Right lobe of liver (tissue), 4 donors: ENCODE results near the gene GIMD1.

Source experiments
- CTCF ChIP-seq, 4 donors: fragments of 200-600 bp in 3 of 4; fragments of 450-650 bp in 1 of 4; IDR thresholded peaks; one replicate each; pipeline versions ENCODE4 v1.5.1 to v1.8.0; 2016 to 2022; ENCODE audit warnings: antibody characterized with exemption in 4 of 4, mild to moderate bottlenecking in 2 of 4
- POLR2A ChIP-seq: fragments of 450-650 bp; IDR thresholded peaks from one replicate; pipeline ENCODE4 v1.6.1; 2017; ENCODE audit warnings: antibody characterized with exemption, mild to moderate bottlenecking
- donor health status: DM: no; HTN: no; CAD: no.
- donor health status: DM: no; HTN: no; CAD: no.
- donor health status: DM: no; HTN: yes; CAD: no.

DNA sequence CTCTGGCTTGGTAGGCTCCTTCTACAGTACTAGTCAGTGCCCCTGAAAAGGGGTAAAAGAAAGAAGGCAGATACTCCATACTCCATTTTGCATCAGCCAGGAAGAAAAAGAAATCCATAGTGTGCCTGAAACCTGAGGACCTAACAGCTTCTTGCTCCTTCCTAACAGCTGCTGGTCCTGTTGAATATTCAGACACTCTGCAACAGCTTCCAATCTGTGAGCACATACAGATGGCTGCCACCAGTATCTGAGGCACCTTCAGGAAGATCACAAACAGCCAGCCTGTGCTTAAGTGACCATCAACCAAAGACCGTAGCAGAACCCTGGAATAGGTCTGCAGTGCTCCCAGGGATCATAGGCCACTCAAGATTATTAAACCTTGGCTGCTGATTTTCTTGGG, 4.3 kb downstream of the GIMD1 start:
- TF ChIP-seq CTCF (IDR thresholded peaks at IDR 0.05) (no peak), POLR2A (no peak)
